ENCODE data around the gene PNMT. TPM values are rescaled to one million over a fixed set of nuclear protein-coding genes. Genes with fewer than 3 reads are reported as not detected.
A peak's percentile ranks its signal among the peaks of the same experiment; 100 is the strongest.

Gene PNMT
- total and polyA plus RNA-seq, 2 of the 13 experiments (the other 11 are each of a cell fraction or from before 2014, with no cell fraction given) = 0.25 TPM; not detected in 1

GRCh38 chr17:39621523-39622379 is 46.5 kb upstream of the PNMT start (continued):
- TF ChIP-seq TBX2 (CRISPR knock-in tag; IDR thresholded peaks at IDR 0.05; ENCODE audit: borderline replicate concordance) (no peak), NONO (IDR thresholded peaks at IDR 0.05) (no peak), NONO (CRISPR knock-in tag; conservative IDR thresholded peaks at IDR 0.05) (peak; percentile 75; the same call in 1 of the 2 replicates), ZNF496 (CRISPR knock-in tag; IDR thresholded peaks at IDR 0.05; ENCODE audit: insufficient replicate concordance) (no peak), SMARCC2 (IDR thresholded peaks at IDR 0.05) (no peak), PATZ1 (CRISPR knock-in tag; IDR thresholded peaks at IDR 0.05) (peak; percentile 62)

- ChIA-PET POLR2A (interaction anchor here (1.0 kb wide), 2 partner anchors 52 to 81 kb away, joined by 5 read pairs; no protein-coding TSS in a partner anchor), CTCF (ENCODE audit: low intra/inter-chr PET ratio, low total read pairs) (interaction anchor here (0.5 to 5.7 kb wide), 18 partner anchors 8 to 231 kb away, joined by 3 to 136 read pairs (median 6); partner anchors contain the start of genes MIEN1, PNMT, STARD3 and TCAP)
- no TSS peak for BruUV-seq (replicated peaks)
- Histone ChIP-seq H3K9ac (ENCODE audit: insufficient read depth, low read depth, low read length) (no peak overlapping the region), H3K9me3 (ENCODE audit: low read length) (no peaks in the 10 kb centered on the region), H2AFZ (ENCODE audit: low read length) (no peak overlapping the region), H3K27me3 (ENCODE audit: control insufficient read depth in 1 of 2, insufficient read depth in 2 of 2, low read length in 2 of 2) (peaks cover 6 to 59% of the 10 kb centered on the region in 2 experiments), H4K20me1 (ENCODE audit: insufficient read depth, low read length) (no peaks in the 10 kb centered on the region), H3K79me2 (ENCODE audit: insufficient read depth, low read length) (no peaks in the 10 kb centered on the region), H3K36me3 (replicated peaks in 1 of 2; ENCODE audit: control insufficient read depth in 1 of 2, insufficient read depth in 2 of 2, low read length in 2 of 2) (no peaks in the 10 kb centered on the region), H3K27ac (ENCODE audit: extremely low read length, insufficient read depth, low read length) (no peak overlapping the region), H3K4me1 (ENCODE audit: insufficient read depth, low read length) (peaks cover 54% of the 10 kb centered on the region), H3K4me3 (replicated peaks in 1 of 3; ENCODE audit: insufficient read depth in 1 of 3, low read depth in 2 of 3, low read length in 3 of 3) (no peak overlapping the region), H3K4me2 (ENCODE audit: low read depth, low read length) (peak overlapping the region; percentile 52)
- no peak for DNase-seq (ENCODE audit: low spot score)
- intact Hi-C loops (cut with micrococcal nuclease; ENCODE audit: unreplicated experiment) (loop anchor here (1.0 to 2.0 kb wide), 5 partner anchors 12 to 132 kb away; partner anchors contain the start of gene PNMT), in situ Hi-C loops (cut with HindIII; ENCODE audit: extremely low pct_ligation_motif_present, low pct_unique_long_range_greater_than_20kb) (loop anchor here (5.0 kb wide), 3 partner anchors 50 to 130 kb away; no protein-coding TSS in a partner anchor)
- no peak for FAIRE-seq
- WGBS (ENCODE audit: low lambda C conversion rate) = 38% methylated on average over 16 of the region's 16 CpGs
- no peak; the same call in 1 of the 3 replicates for ATAC-seq
- TF ChIP-seq ZNF230 (CRISPR knock-in tag; IDR thresholded peaks at IDR 0.05) (peak; percentile 10; the same call in 1 of the 2 replicates), ZNF362 (CRISPR knock-in tag; IDR thresholded peaks at IDR 0.05; ENCODE audit: borderline replicate concordance) (no peak), PLSCR1 (CRISPR knock-in tag; IDR thresholded peaks at IDR 0.05; ENCODE audit: borderline replicate concordance) (no peak), ZNF850 (CRISPR knock-in tag; conservative IDR thresholded peaks at IDR 0.05) (0 out of 2 replicates have a peak, but pooled peaks have one; percentile 13), NR2C2 (CRISPR knock-in tag; IDR thresholded peaks at IDR 0.05; ENCODE audit: borderline replicate concordance) (0 out of 2 replicates have a peak, but pooled peaks have one; percentile 5), ZNF704 (CRISPR knock-in tag; IDR thresholded peaks at IDR 0.05; ENCODE audit: borderline replicate concordance) (peak; percentile 11; the same call in 1 of the 2 replicates), ZNF30 (CRISPR knock-in tag; IDR thresholded peaks at IDR 0.05) (no peak), TCF12 (IDR thresholded peaks at IDR 0.05) (no peak), TCF12 (CRISPR knock-in tag; IDR thresholded peaks at IDR 0.05) (0 out of 2 replicates have a peak, but pooled peaks have one; percentile 37)
Measured at GRCh38 chr17:39622380-39623006, 45.8 kb upstream of the PNMT start.
